HepG2 (cell line): Measurements from ENCODE around the gene ATP4A. TPM values are rescaled to one million over a fixed set of nuclear protein-coding genes. Genes with fewer than 3 reads are reported as not detected.

Experiments
- CENPBD1 ChIP-seq: sonication (generic); formaldehyde crosslinking; IDR thresholded peaks from 2 replicates; pipeline ENCODE4 v1.8.0; 2022; ENCODE audit warnings: missing genetic modification reagents, low read depth, mild to moderate bottlenecking, borderline replicate concordance
- DPF2 ChIP-seq: sonication (generic); formaldehyde crosslinking; IDR thresholded peaks from 2 replicates; pipeline ENCODE4 v1.4.0; 2020; ENCODE audit warnings: mild to moderate bottlenecking, low read depth, missing genetic modification reagents, borderline replicate concordance
- FOXK2 ChIP-seq: fragments of 450-650 bp; IDR thresholded peaks from 2 replicates; pipeline ENCODE4 v1.6.1; 2016
- HNRNPK ChIP-seq: fragments of 200-400 bp; formaldehyde crosslinking; IDR thresholded peaks from 2 replicates; pipeline ENCODE4 v1.6.1; 2018; ENCODE audit warnings: low read length, low read depth, moderate library complexity, mild to moderate bottlenecking; ENCODE audit not compliant: poor library complexity, severe bottlenecking
- KAT7 ChIP-seq: IDR thresholded peaks from 2 replicates; pipeline ENCODE4 v1.6.1; 2018; ENCODE audit warnings: borderline replicate concordance, missing compliant biosample characterization
- SIN3A ChIP-seq: IDR thresholded peaks from 2 replicates; pipeline ENCODE4 v1.6.1; 2011; ENCODE audit warnings: low read depth, mild to moderate bottlenecking, control low read depth, low read length, borderline replicate concordance
- SOX13 ChIP-seq, 3 experiments: fragments of 450-650 bp in 1 of 3; sonication (generic) in 1 of 3; formaldehyde crosslinking in 1 of 3; IDR thresholded peaks in 2 of 3; conservative IDR thresholded peaks in 1 of 3; 2 replicates each; pipeline versions ENCODE4 v1.5.0 to v1.6.1; 2016 to 2020; ENCODE audit warnings: antibody characterized with exemption in 1 of 3, mild to moderate bottlenecking in 1 of 3, missing compliant biosample characterization in 1 of 3, missing genetic modification reagents in 1 of 3, moderate library complexity in 1 of 3
- TEF ChIP-seq: sonication (generic); formaldehyde crosslinking; IDR thresholded peaks from 2 replicates; pipeline ENCODE4 v1.5.0; 2020; ENCODE audit warnings: missing genetic modification reagents
- UBTF ChIP-seq: sonication (generic); formaldehyde crosslinking; IDR thresholded peaks from 2 replicates; pipeline ENCODE4 v1.4.0; 2020; ENCODE audit warnings: mild to moderate bottlenecking, missing genetic modification reagents
- ZBTB25 ChIP-seq: IDR thresholded peaks from 2 replicates; pipeline ENCODE4 v1.6.1; 2018; ENCODE audit warnings: missing genetic modification reagents
- ZFP36L1 ChIP-seq: sonication (generic); formaldehyde crosslinking; IDR thresholded peaks from 2 replicates; pipeline ENCODE4 v1.8.0; 2022; ENCODE audit warnings: mild to moderate bottlenecking, missing genetic modification reagents, moderate library complexity
- ZFX ChIP-seq: sonication (generic); formaldehyde crosslinking; IDR thresholded peaks from 2 replicates; pipeline ENCODE4 v1.4.0; 2020; ENCODE audit warnings: mild to moderate bottlenecking, low read depth, missing genetic modification reagents, moderate library complexity
- ZNF329 ChIP-seq: sonication (generic); formaldehyde crosslinking; IDR thresholded peaks from 2 replicates; pipeline ENCODE4 v1.9.0; 2021; ENCODE audit warnings: low read depth, mild to moderate bottlenecking, missing genetic modification reagents
- ZNF350 ChIP-seq: sonication (generic); formaldehyde crosslinking; IDR thresholded peaks from 2 replicates; pipeline ENCODE4 v1.4.0; 2020; ENCODE audit warnings: mild to moderate bottlenecking, low read depth, missing genetic modification reagents, borderline replicate concordance
- ZNF362 ChIP-seq: sonication (generic); formaldehyde crosslinking; IDR thresholded peaks from 2 replicates; pipeline ENCODE4 v1.4.0; 2020; ENCODE audit warnings: missing genetic modification reagents, mild to moderate bottlenecking, borderline replicate concordance
- ZNF614 ChIP-seq: IDR thresholded peaks from 2 replicates; pipeline ENCODE4 v1.6.1; 2018; ENCODE audit warnings: missing biosample characterization, missing genetic modification reagents, inconsistent platforms, borderline replicate concordance
- ZNF737 ChIP-seq: sonication (generic); formaldehyde crosslinking; IDR thresholded peaks from 2 replicates; pipeline ENCODE4 v1.5.0; 2020; ENCODE audit warnings: missing genetic modification reagents, mild to moderate bottlenecking, borderline replicate concordance
- polyA plus RNA-seq, 8 experiments: library from polyadenylated mRNA; depleted of rRNA in 3 of 8; stranded (reverse) in 7 of 8; unstranded in 1 of 8; fragments of >200 nt; fragmentation: Illumina TruSeq in 4 of 8; extraction: Trizol in 4 of 8; gene quantifications; 2 replicates each; pipeline versions ENCODE4 v1.2.1 to v1.2.3, GENCODE V29; 2011 to 2016; ENCODE audit warnings: low read depth in 4 of 8, missing spikeins in 1 of 8, mixed read lengths in 1 of 8; ENCODE audit not compliant: insufficient read depth in 1 of 8
- total RNA-seq, 5 experiments: library from RNA; depleted of rRNA; stranded (reverse); fragments of >200 nt; fragmentation: Illumina TruSeq; extraction: Trizol; gene quantifications; 2 replicates each; pipeline ENCODE4 v1.2.3, GENCODE V29; 2016; ENCODE audit warnings: low read depth in 1 of 5

The ATP4A gene
- total and polyA plus RNA-seq, 2 of the 13 experiments (the other 11 are each of a cell fraction or from before 2014, with no cell fraction given), result 0.08 to 0.11 TPM

GRCh38 chr19:35569281-35569781 lies 5.9 kb upstream of the ATP4A start (continued):
- TF ChIP-seq ZNF350 (CRISPR knock-in tag), result peak; percentile 36; the same call in 1 of the 2 replicates
- TF ChIP-seq ZNF329 (CRISPR knock-in tag), result no peak
- no peak for TF ChIP-seq ZNF737
- TF ChIP-seq CENPBD1 (CRISPR knock-in tag), result no peak
- TF ChIP-seq FOXK2, result no peak
- 0 out of 2 replicates have a peak, but pooled peaks have one; percentile 20 for TF ChIP-seq ZNF614
- TF ChIP-seq ZFX (CRISPR knock-in tag), result peak; percentile 28; the same call in 1 of the 2 replicates
- peak; percentile 52; the same call in 1 of the 2 replicates for TF ChIP-seq SOX13 (IDR thresholded peaks at IDR 0.05)
- peak in 1 of 2 experiments; percentile 95; a peak in 2 of 4 replicates for TF ChIP-seq SOX13 (CRISPR knock-in tag; conservative IDR thresholded peaks at IDR 0.05 in 1 of 2, IDR thresholded peaks at IDR 0.05 in 1 of 2)
- no peak for TF ChIP-seq ZBTB25 (CRISPR knock-in tag)
- TF ChIP-seq ZNF362 (CRISPR knock-in tag), result peak; percentile 64; the same call in 1 of the 2 replicates
- peak; percentile 56; the same call in 1 of the 2 replicates for TF ChIP-seq DPF2 (CRISPR knock-in tag)
- TF ChIP-seq KAT7 (CRISPR knock-in tag), result no peak
- TF ChIP-seq UBTF (CRISPR knock-in tag), result 0 out of 2 replicates have a peak, but pooled peaks have one; percentile 39
- TF ChIP-seq SIN3A, result no peak
- no peak for TF ChIP-seq TEF (CRISPR knock-in tag)
- no peak for TF ChIP-seq HNRNPK
- no peak for TF ChIP-seq ZFP36L1 (CRISPR knock-in tag)
